Raji (cell line): ENCODE results near the gene OBSCN.

Experiments used
- POLR2A ChIP-seq: IDR thresholded peaks from 2 replicates; pipeline ENCODE4 v1.6.1; 2011; ENCODE audit warnings: low read depth, low read length, control low read depth; ENCODE audit not compliant: insufficient read depth

OBSCN gene

GRCh38 chr1:228289239-228289849 lies 81.5 kb downstream of the OBSCN start:
- no peak for TF ChIP-seq POLR2A

- TF ChIP-seq POLR2A: no peak
These were observed 82.4 kb downstream of the OBSCN start for GRCh38 chr1:228289996-228290881.

- no peak for TF ChIP-seq POLR2A
These were observed 84.2 kb downstream of the OBSCN start for GRCh38 chr1:228291906-228292608.

- TF ChIP-seq POLR2A: no peak
These were observed 84.7 kb downstream of the OBSCN start for GRCh38 chr1:228292609-228292911.

GRCh38 chr1:228293393-228293792 lies 85.5 kb downstream of the OBSCN start:
- no peak for TF ChIP-seq POLR2A

- TF ChIP-seq POLR2A: no peak
These were observed 86.1 kb downstream of the OBSCN start for GRCh38 chr1:228293816-228294500.

- no peak for TF ChIP-seq POLR2A
These were observed 86.9 kb downstream of the OBSCN start for GRCh38 chr1:228294717-228295116.

- no peak for TF ChIP-seq POLR2A
These were observed 87.4 kb downstream of the OBSCN start for GRCh38 chr1:228295201-228295600.

- TF ChIP-seq POLR2A: no peak
These were observed 88.1 kb downstream of the OBSCN start for GRCh38 chr1:228295981-228296380.

GRCh38 chr1:228297242-228297641 lies 89.4 kb downstream of the OBSCN start:
- TF ChIP-seq POLR2A: no peak

- no peak for TF ChIP-seq POLR2A
These were observed 90.0 kb downstream of the OBSCN start for GRCh38 chr1:228297822-228298221.

- no peak for TF ChIP-seq POLR2A
These were observed 90.6 kb downstream of the OBSCN start for GRCh38 chr1:228298471-228298870.

GRCh38 chr1:228299211-228299610 lies 91.4 kb downstream of the OBSCN start:
- no peak for TF ChIP-seq POLR2A

- TF ChIP-seq POLR2A: no peak
These were observed 92.1 kb downstream of the OBSCN start for GRCh38 chr1:228299901-228300300.

- no peak for TF ChIP-seq POLR2A
These were observed 94.2 kb downstream of the OBSCN start for GRCh38 chr1:228302086-228302485.
